Panc1 (cell line): ENCODE measurements around the gene CLCN6. TPM values are rescaled to one million over a fixed set of nuclear protein-coding genes. Genes with fewer than 3 reads are reported as not detected.

ENCODE experiments used
- ATAC-seq: fragments of 200-7000 bp; cut with Tn5 transposase; 2 replicates; pipeline ENCODE4 v1.9.1; 2020; ENCODE audit warnings: mild to moderate bottlenecking, moderate library complexity
- BruUV-seq: library from RNA; stranded (reverse); fragments of 400-500 nt; replicated peaks from 2 replicates; lab custom pipeline; 2021; lab: Mats Ljungman, UMichigan
- CTCF ChIA-PET: fragments of 300-600 bp; sonication (Branson Sonifier 250); formaldehyde crosslinking; loops from one replicate; lab custom pipeline; 2022; ENCODE audit warnings: antibody characterized with exemption; lab: Charles Lee
- POLR2A ChIA-PET: fragments of 300-600 bp; sonication (Branson Sonifier 250); formaldehyde crosslinking; loops from one replicate; lab custom pipeline; 2022; ENCODE audit warnings: antibody characterized with exemption; lab: Charles Lee
- DNase-seq: peaks from one replicate; pipeline ENCODE4 v3.0.0-alpha.2; 2010; ENCODE audit warnings: low read depth, low spot score
- H3K27ac ChIP-seq: 2 replicates; pipeline ENCODE4 v1.5.1; 2011; ENCODE audit warnings: mild to moderate bottlenecking, low read length, inconsistent platforms
- H3K27me3 ChIP-seq: fragments of 200-500 bp; sonication (Bioruptor generic); 2 replicates; pipeline ENCODE4 v1.6.0; 2014; ENCODE audit warnings: low read length, inconsistent platforms; ENCODE audit not compliant: control insufficient read depth, insufficient read depth
- H3K36me3 ChIP-seq: fragments of 200-500 bp; sonication (Bioruptor generic); 2 replicates; pipeline ENCODE4 v1.5.1; 2014; ENCODE audit warnings: inconsistent platforms, mild to moderate bottlenecking, low read length, moderate library complexity; ENCODE audit not compliant: control insufficient read depth, insufficient read depth
- H3K4me1 ChIP-seq: 2 replicates; pipeline ENCODE4 v1.5.1; 2011; ENCODE audit warnings: inconsistent platforms, mild to moderate bottlenecking, low read length, moderate library complexity; ENCODE audit not compliant: control insufficient read depth, insufficient read depth
- H3K4me3 ChIP-seq, 2 experiments: 2 replicates each; pipeline ENCODE4 v1.5.1; 2011 to 2012; ENCODE audit warnings: low read depth in 2 of 2, low read length in 2 of 2, mild to moderate bottlenecking in 2 of 2, inconsistent platforms in 1 of 2, moderate library complexity in 1 of 2
- H3K9me3 ChIP-seq: fragments of 200-500 bp; sonication (Bioruptor generic); 2 replicates; pipeline ENCODE4 v1.5.1; 2014; ENCODE audit warnings: low read depth, mild to moderate bottlenecking, inconsistent platforms, low read length, moderate library complexity; ENCODE audit not compliant: control insufficient read depth, insufficient read depth
- POLR2AphosphoS5 ChIP-seq: IDR thresholded peaks from 2 replicates; pipeline ENCODE4 v1.6.1; 2012; ENCODE audit warnings: mild to moderate bottlenecking, low read depth, low read length, moderate library complexity
- SIN3A ChIP-seq: IDR thresholded peaks from 2 replicates; pipeline ENCODE4 v1.6.1; 2012; ENCODE audit warnings: low read depth, mild to moderate bottlenecking, low read length, moderate library complexity, borderline replicate concordance; ENCODE audit not compliant: insufficient read depth
- TCF7L2 ChIP-seq: IDR thresholded peaks from 2 replicates; pipeline ENCODE4 v1.6.1; 2011; ENCODE audit warnings: mild to moderate bottlenecking, low read depth, low read length, inconsistent platforms
- in situ Hi-C: cut with HindIII; loops from 2 replicates; pipeline ENCODE4 v1.10.0; 2016; ENCODE audit warnings: low sequenced_read_pairs, low pct_unique_long_range_greater_than_20kb
- intact Hi-C: fragments of 100-400 bp; cut with micrococcal nuclease; formaldehyde crosslinking; loops from one replicate; pipeline ENCODE4 v1.10.0; 2022; ENCODE audit not compliant: unreplicated experiment
- total RNA-seq: library from RNA; stranded (reverse); gene quantifications from one replicate; pipeline ENCODE4 v1.2.1, GENCODE V29; 2021; ENCODE audit not compliant: unreplicated experiment
- TF ChIP-seq, protein P1 (sequence below): fragments of 450-650 bp; IDR thresholded peaks from 2 replicates; pipeline ENCODE4 v1.5.1; 2017; ENCODE audit warnings: mild to moderate bottlenecking
- TF ChIP-seq, protein P2 (sequence below), 2 experiments: IDR thresholded peaks; 2 replicates each; pipeline ENCODE4 v1.6.1; 2011 to 2012; ENCODE audit warnings: low read depth in 2 of 2, control low read depth in 1 of 2, low read length in 1 of 2, mild to moderate bottlenecking in 1 of 2, moderate library complexity in 1 of 2; ENCODE audit not compliant: insufficient read depth in 1 of 2

CLCN6 gene
- total RNA-seq, 1 experiment from 2014 or later: 23.6 TPM

DNA sequence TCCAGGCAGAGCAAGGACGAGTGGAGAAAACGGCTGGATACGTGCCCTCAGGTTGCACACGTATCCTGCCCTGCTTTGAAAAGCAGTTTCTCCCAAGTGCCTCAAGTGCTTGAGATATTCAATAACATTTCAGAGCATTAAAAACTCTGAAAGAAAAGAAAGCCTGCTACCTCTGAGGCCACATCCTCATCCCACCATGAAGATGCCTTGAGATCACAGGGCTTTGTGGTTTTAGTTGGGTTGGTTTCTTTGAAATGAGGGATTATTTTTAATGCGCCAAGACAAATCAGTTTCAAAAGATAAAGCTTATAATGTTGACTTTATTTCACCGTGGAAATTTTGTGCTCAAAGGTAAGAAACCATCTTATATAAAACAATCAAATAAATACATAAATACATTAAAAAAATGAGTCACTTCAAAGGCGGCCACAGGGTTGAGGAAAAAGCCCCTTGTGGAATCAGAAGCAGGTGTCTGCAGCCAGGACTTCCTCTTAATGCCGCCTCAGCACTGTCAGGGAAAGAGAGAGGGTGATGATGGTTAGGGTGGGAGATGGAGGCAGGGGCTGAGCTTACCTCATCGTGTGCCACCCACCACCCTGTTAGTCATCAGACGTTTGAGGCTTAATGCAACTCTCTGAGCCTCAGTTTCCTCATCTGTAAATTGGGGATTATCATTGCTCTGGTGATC, 51.3 kb downstream of the CLCN6 start:
- TF ChIP-seq, protein P1, sequence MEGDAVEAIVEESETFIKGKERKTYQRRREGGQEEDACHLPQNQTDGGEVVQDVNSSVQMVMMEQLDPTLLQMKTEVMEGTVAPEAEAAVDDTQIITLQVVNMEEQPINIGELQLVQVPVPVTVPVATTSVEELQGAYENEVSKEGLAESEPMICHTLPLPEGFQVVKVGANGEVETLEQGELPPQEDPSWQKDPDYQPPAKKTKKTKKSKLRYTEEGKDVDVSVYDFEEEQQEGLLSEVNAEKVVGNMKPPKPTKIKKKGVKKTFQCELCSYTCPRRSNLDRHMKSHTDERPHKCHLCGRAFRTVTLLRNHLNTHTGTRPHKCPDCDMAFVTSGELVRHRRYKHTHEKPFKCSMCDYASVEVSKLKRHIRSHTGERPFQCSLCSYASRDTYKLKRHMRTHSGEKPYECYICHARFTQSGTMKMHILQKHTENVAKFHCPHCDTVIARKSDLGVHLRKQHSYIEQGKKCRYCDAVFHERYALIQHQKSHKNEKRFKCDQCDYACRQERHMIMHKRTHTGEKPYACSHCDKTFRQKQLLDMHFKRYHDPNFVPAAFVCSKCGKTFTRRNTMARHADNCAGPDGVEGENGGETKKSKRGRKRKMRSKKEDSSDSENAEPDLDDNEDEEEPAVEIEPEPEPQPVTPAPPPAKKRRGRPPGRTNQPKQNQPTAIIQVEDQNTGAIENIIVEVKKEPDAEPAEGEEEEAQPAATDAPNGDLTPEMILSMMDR: no peak
- TF ChIP-seq, protein P2, sequence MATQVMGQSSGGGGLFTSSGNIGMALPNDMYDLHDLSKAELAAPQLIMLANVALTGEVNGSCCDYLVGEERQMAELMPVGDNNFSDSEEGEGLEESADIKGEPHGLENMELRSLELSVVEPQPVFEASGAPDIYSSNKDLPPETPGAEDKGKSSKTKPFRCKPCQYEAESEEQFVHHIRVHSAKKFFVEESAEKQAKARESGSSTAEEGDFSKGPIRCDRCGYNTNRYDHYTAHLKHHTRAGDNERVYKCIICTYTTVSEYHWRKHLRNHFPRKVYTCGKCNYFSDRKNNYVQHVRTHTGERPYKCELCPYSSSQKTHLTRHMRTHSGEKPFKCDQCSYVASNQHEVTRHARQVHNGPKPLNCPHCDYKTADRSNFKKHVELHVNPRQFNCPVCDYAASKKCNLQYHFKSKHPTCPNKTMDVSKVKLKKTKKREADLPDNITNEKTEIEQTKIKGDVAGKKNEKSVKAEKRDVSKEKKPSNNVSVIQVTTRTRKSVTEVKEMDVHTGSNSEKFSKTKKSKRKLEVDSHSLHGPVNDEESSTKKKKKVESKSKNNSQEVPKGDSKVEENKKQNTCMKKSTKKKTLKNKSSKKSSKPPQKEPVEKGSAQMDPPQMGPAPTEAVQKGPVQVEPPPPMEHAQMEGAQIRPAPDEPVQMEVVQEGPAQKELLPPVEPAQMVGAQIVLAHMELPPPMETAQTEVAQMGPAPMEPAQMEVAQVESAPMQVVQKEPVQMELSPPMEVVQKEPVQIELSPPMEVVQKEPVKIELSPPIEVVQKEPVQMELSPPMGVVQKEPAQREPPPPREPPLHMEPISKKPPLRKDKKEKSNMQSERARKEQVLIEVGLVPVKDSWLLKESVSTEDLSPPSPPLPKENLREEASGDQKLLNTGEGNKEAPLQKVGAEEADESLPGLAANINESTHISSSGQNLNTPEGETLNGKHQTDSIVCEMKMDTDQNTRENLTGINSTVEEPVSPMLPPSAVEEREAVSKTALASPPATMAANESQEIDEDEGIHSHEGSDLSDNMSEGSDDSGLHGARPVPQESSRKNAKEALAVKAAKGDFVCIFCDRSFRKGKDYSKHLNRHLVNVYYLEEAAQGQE (IDR thresholded peaks at IDR 0.05; ENCODE audit: insufficient read depth in 1 of 2, low read depth in 2 of 2, low read length in 1 of 2): no peak
- TF ChIP-seq TCF7L2: no peak
- no peak for TF ChIP-seq SIN3A
- TF ChIP-seq POLR2AphosphoS5: no peak
- no TSS peak for BruUV-seq
- DNase-seq (no peak), ATAC-seq (no peak)
- Histone ChIP-seq H3K9me3 (no peaks in the 10 kb centered on the region), H3K27me3 (peaks cover 34% of the 10 kb centered on the region), H3K4me3 (no peak overlapping the region), H3K27ac (no peak overlapping the region), H3K4me1 (peaks cover 6% of the 10 kb centered on the region; the same call in 1 of the 2 replicates), H3K36me3 (no peaks in the 10 kb centered on the region)
- intact Hi-C loops: no loop called here
- in situ Hi-C loops: no loop called here
- POLR2A ChIA-PET: no interaction called here
- CTCF ChIA-PET: no interaction called here

DNA sequence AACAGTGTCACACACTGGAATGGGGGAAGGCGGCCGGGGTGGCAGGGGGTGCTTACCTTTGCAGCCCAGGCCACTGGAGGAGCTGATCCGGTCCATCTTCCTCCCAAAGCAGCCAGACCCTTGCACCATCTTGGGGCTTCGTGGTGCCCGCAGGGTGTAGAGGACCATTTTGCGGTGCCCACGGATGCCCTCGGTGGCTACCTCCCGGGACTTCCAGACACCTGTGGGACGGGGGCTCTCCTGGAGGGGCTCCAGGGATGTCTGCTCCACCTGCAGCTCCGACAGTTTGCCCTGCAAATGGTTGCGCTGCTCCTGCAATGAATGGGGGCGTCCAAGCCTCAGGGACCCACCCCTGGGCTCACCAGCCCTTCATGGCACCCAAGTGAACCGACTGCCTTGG, 52.2 kb downstream of the CLCN6 start:
- DNase-seq: no peak
- Histone ChIP-seq H3K4me1 (peaks cover 6% of the 10 kb centered on the region; the same call in 1 of the 2 replicates), H3K4me3 (no peak overlapping the region), H3K9me3 (no peaks in the 10 kb centered on the region), H3K27ac (no peak overlapping the region), H3K27me3 (peaks cover 34% of the 10 kb centered on the region), H3K36me3 (no peaks in the 10 kb centered on the region)
- TF ChIP-seq SIN3A (no peak), TCF7L2 (no peak), POLR2AphosphoS5 (no peak)
- TF ChIP-seq, protein P2 (IDR thresholded peaks at IDR 0.05; ENCODE audit: insufficient read depth in 1 of 2, low read depth in 2 of 2, low read length in 1 of 2): no peak; a peak in 1 of 4 replicates
- TF ChIP-seq, protein P1: no peak
- intact Hi-C loops: no loop called here
- in situ Hi-C loops: no loop called here
- ChIA-PET CTCF (interaction anchor here (0.6 kb wide), 1 partner anchor 44 kb away, joined by 5 read pairs; no protein-coding TSS in a partner anchor), POLR2A (no interaction called here)
- ATAC-seq: no peak
- no TSS peak for BruUV-seq
